HG03439 (cell line): ENCODE measurements around the gene ADCY4.

Experiments
- ATAC-seq: cut with Tn5 transposase; IDR thresholded peaks from one replicate; pipeline ENCODE4 v1.9.1; 2021; ENCODE audit warnings: mild to moderate bottlenecking, moderate library complexity; ENCODE audit not compliant: unreplicated experiment

The ADCY4 gene

GRCh38 chr14:24317141-24317928, 17.5 kb downstream of the ADCY4 start:
- no peak for ATAC-seq

GRCh38 chr14:24316597-24316950, 18.3 kb downstream of the ADCY4 start:
- no peak for ATAC-seq

GRCh38 chr14:24315807-24316596, 18.9 kb downstream of the ADCY4 start:
- ATAC-seq, result no peak

GRCh38 chr14:24315243-24315806, 19.5 kb downstream of the ADCY4 start:
- ATAC-seq, result no peak

- no peak for ATAC-seq
Observed at GRCh38 chr14:24314377-24315193, 20.3 kb downstream of the ADCY4 start.

- ATAC-seq, result no peak
Observed at GRCh38 chr14:24313913-24314312, 21.0 kb downstream of the ADCY4 start.

- no peak for ATAC-seq
Observed at GRCh38 chr14:24312736-24313507, 21.9 kb downstream of the ADCY4 start.

GRCh38 chr14:24311837-24312615, 22.8 kb downstream of the ADCY4 start:
- no peak for ATAC-seq

- ATAC-seq, result peak; percentile 69
Observed at GRCh38 chr14:24310646-24311604, 23.9 kb downstream of the ADCY4 start, which contains the start of gene LTB4R. Gene LTB4R, plus strand, starts transcription at chr14:24311502. Its CDS starts 4,150 bp downstream, at chr14:24315652.

- no peak for ATAC-seq
Observed at GRCh38 chr14:24310265-24310645, 24.6 kb downstream of the ADCY4 start.

- ATAC-seq, result no peak
Observed at GRCh38 chr14:24309538-24310264, 25.2 kb downstream of the ADCY4 start, which contains the start of gene LTB4R2. Gene LTB4R2, plus strand, starts transcription at chr14:24310140. Its CDS starts 525 bp downstream, at chr14:24310665.

GRCh38 chr14:24308342-24309124, 26.3 kb downstream of the ADCY4 start:
- ATAC-seq, result no peak

GRCh38 chr14:24307575-24308341, 27.1 kb downstream of the ADCY4 start, which contains the start of gene CIDEB:
Gene CIDEB, minus strand, starts transcription at chr14:24307977. Its CDS starts 119 bp downstream, at chr14:24307858.
- ATAC-seq, result no peak

- no peak for ATAC-seq
Observed at GRCh38 chr14:24307156-24307574, 27.7 kb downstream of the ADCY4 start.

- no peak for ATAC-seq
Observed at GRCh38 chr14:24304019-24304387, 30.9 kb downstream of the ADCY4 start.
